Measurements from ENCODE around the gene POLR2E.

DNA sequence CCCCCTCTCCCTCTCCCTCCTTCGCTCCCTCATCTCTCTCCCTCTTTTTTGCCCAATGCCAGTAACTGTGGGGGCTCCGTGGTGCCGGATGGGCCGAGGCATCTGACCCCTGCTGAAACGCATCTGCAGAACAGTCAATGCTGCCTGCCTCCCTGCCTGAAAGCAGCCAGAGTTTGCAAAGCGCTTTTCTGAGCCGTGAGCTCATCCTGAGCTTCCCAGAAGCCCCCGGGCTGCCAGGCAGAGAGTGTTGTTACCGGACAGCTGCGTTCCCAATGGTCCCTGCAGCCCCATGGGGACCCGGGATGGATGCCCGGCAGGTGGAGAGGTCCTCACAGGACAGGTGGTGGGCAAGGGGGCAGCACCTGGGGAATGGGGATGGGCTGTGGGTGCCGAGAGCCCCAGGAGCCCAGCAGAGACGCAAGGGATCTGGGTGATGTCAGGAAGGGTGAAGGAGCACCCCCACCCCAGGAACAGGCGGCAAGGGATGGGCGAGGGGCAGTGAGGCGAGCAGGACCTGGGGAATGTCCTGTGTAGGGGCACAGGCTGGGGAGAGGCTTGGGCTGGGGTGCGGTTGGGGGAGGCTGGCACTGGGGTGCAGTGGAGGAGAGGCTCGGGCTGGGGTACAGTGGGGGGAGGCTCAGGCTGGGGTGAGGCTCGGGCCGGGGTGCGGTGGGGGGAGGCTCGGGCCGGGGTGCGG is 41.6 kb upstream of the POLR2E start:
- TF ChIP-seq, protein P1, sequence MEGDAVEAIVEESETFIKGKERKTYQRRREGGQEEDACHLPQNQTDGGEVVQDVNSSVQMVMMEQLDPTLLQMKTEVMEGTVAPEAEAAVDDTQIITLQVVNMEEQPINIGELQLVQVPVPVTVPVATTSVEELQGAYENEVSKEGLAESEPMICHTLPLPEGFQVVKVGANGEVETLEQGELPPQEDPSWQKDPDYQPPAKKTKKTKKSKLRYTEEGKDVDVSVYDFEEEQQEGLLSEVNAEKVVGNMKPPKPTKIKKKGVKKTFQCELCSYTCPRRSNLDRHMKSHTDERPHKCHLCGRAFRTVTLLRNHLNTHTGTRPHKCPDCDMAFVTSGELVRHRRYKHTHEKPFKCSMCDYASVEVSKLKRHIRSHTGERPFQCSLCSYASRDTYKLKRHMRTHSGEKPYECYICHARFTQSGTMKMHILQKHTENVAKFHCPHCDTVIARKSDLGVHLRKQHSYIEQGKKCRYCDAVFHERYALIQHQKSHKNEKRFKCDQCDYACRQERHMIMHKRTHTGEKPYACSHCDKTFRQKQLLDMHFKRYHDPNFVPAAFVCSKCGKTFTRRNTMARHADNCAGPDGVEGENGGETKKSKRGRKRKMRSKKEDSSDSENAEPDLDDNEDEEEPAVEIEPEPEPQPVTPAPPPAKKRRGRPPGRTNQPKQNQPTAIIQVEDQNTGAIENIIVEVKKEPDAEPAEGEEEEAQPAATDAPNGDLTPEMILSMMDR (IDR thresholded peaks at IDR 0.05; ENCODE audit: insufficient read depth, low read length), result no peak
- TF ChIP-seq, protein P2, sequence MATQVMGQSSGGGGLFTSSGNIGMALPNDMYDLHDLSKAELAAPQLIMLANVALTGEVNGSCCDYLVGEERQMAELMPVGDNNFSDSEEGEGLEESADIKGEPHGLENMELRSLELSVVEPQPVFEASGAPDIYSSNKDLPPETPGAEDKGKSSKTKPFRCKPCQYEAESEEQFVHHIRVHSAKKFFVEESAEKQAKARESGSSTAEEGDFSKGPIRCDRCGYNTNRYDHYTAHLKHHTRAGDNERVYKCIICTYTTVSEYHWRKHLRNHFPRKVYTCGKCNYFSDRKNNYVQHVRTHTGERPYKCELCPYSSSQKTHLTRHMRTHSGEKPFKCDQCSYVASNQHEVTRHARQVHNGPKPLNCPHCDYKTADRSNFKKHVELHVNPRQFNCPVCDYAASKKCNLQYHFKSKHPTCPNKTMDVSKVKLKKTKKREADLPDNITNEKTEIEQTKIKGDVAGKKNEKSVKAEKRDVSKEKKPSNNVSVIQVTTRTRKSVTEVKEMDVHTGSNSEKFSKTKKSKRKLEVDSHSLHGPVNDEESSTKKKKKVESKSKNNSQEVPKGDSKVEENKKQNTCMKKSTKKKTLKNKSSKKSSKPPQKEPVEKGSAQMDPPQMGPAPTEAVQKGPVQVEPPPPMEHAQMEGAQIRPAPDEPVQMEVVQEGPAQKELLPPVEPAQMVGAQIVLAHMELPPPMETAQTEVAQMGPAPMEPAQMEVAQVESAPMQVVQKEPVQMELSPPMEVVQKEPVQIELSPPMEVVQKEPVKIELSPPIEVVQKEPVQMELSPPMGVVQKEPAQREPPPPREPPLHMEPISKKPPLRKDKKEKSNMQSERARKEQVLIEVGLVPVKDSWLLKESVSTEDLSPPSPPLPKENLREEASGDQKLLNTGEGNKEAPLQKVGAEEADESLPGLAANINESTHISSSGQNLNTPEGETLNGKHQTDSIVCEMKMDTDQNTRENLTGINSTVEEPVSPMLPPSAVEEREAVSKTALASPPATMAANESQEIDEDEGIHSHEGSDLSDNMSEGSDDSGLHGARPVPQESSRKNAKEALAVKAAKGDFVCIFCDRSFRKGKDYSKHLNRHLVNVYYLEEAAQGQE (IDR thresholded peaks at IDR 0.05; ENCODE audit: insufficient replicate concordance, low read depth), result no peak
- TF ChIP-seq GABPA (IDR thresholded peaks at IDR 0.05; ENCODE audit: low read depth), result no peak
